Keratinocyte (primary cell): Measurements from ENCODE around the gene INSR. TPM values are rescaled to one million over a fixed set of nuclear protein-coding genes. Genes with fewer than 3 reads are reported as not detected.

ENCODE experiments used
- DNase-seq: peaks from one replicate; pipeline ENCODE4 v3.0.0-alpha.2; 2011; ENCODE audit warnings: low read depth, missing footprints, low spot score
- FAIRE-seq: peaks from 2 replicates; lab custom pipeline; 2011; peaks lifted over from hg19 to GRCh38; lab: Jason Lieb, UNC
- H2AFZ ChIP-seq: 2 replicates; pipeline ENCODE4 v1.6.0; 2012; ENCODE audit warnings: low read length, control low read depth, inconsistent platforms; ENCODE audit not compliant: control insufficient read depth
- H3K27ac ChIP-seq: 2 replicates; pipeline ENCODE4 v1.5.1; 2011; ENCODE audit warnings: low read length; ENCODE audit not compliant: control insufficient read depth, insufficient read depth
- H3K27me3 ChIP-seq: 3 replicates; pipeline ENCODE4 v1.6.0; 2011; ENCODE audit warnings: low read length; ENCODE audit not compliant: control insufficient read depth, insufficient read depth; ENCODE audit errors: extremely low read depth
- H3K36me3 ChIP-seq, 2 experiments: 2 replicates in 1 of 2; 3 replicates in 1 of 2; pipeline ENCODE4 v1.5.1; 2011; ENCODE audit warnings: low read length in 2 of 2, mild to moderate bottlenecking in 1 of 2; ENCODE audit not compliant: control insufficient read depth in 2 of 2, insufficient read depth in 2 of 2; ENCODE audit errors: extremely low read depth in 1 of 2
- H3K4me1 ChIP-seq: 3 replicates; pipeline ENCODE4 v1.5.1; 2011; ENCODE audit warnings: low read length; ENCODE audit not compliant: control insufficient read depth, insufficient read depth; ENCODE audit errors: extremely low read depth
- H3K4me2 ChIP-seq: 3 replicates; pipeline ENCODE4 v1.6.0; 2011; ENCODE audit warnings: low read depth, low read length; ENCODE audit not compliant: control insufficient read depth, insufficient read depth; ENCODE audit errors: extremely low read depth
- H3K4me3 ChIP-seq, 3 experiments: fragments of 200-600 bp in 1 of 3; sonication (generic) in 1 of 3; 2 replicates in 2 of 3; 3 replicates in 1 of 3; pipeline ENCODE4 v1.5.1; 2011 to 2016; ENCODE audit warnings: low read length in 3 of 3, mild to moderate bottlenecking in 3 of 3, control low read depth in 2 of 3, inconsistent platforms in 1 of 3, low read depth in 1 of 3, mixed read lengths in 1 of 3, mixed run types in 1 of 3, moderate library complexity in 1 of 3; ENCODE audit not compliant: control insufficient read depth in 2 of 3, insufficient read depth in 2 of 3; ENCODE audit errors: extremely low read depth in 1 of 3
- H3K79me2 ChIP-seq: 2 replicates; pipeline ENCODE4 v1.6.0; 2012; ENCODE audit warnings: low read length; ENCODE audit not compliant: control insufficient read depth, insufficient read depth
- H3K9ac ChIP-seq: 3 replicates; pipeline ENCODE4 v1.6.0; 2011; ENCODE audit warnings: low read length; ENCODE audit not compliant: control insufficient read depth, insufficient read depth; ENCODE audit errors: extremely low read depth
- H3K9me1 ChIP-seq: 3 replicates; pipeline ENCODE4 v1.6.0; 2011; ENCODE audit warnings: low read length; ENCODE audit not compliant: control insufficient read depth, insufficient read depth; ENCODE audit errors: extremely low read depth
- H3K9me3 ChIP-seq: 2 replicates; pipeline ENCODE4 v1.5.1; 2012; ENCODE audit warnings: low read depth, low read length; ENCODE audit not compliant: control insufficient read depth
- H4K20me1 ChIP-seq: 3 replicates; pipeline ENCODE4 v1.6.0; 2011; ENCODE audit warnings: low read length; ENCODE audit not compliant: control insufficient read depth, insufficient read depth; ENCODE audit errors: extremely low read depth
- CTCF ChIP-seq, 3 experiments: IDR thresholded peaks in 1 of 3; conservative IDR thresholded peaks in 1 of 3; optimal IDR thresholded peaks in 1 of 3; 2 replicates in 2 of 3; 3 replicates in 1 of 3; pipeline versions ENCODE3 to v1.5.1; 2011; ENCODE audit warnings: low read length in 3 of 3, mild to moderate bottlenecking in 3 of 3, moderate library complexity in 2 of 3, control low read depth in 1 of 3, inconsistent platforms in 1 of 3; ENCODE audit not compliant: insufficient read depth in 2 of 3; ENCODE audit errors: extremely low read depth in 1 of 3
- EZH2 ChIP-seq: IDR thresholded peaks from one replicate; pipeline ENCODE4 v1.6.1; 2012; ENCODE audit warnings: inconsistent platforms, mild to moderate bottlenecking, low read length, moderate library complexity
- dilution Hi-C: fragments of 300-500 bp; cut with MboI; formaldehyde crosslinking; loops from one replicate; pipeline ENCODE4 v1.7.0; 2020; ENCODE audit warnings: low sequenced_read_pairs; ENCODE audit not compliant: extremely low pct_ligation_motif_present
- polyA plus RNA-seq, 5 experiments: library from polyadenylated mRNA; depleted of rRNA in 3 of 5; stranded (reverse) in 3 of 5; stranded (forward) in 1 of 5; unstranded in 1 of 5; fragments of >200 nt; gene quantifications; 1 replicate in 1 of 5; 2 replicates in 3 of 5; 3 replicates in 1 of 5; pipeline versions ENCODE4 v1.2.1 to v1.2.3, GENCODE V29; 2011 to 2012; ENCODE audit warnings: missing spikeins in 2 of 5, low read depth in 1 of 5, low replicate concordance in 1 of 5

Gene INSR
- polyA plus RNA-seq, 1 donor (not counting 4 experiments of a cell fraction or from before 2014, with no cell fraction given), result 1.2 TPM

GRCh38 chr19:7138402-7138801 is 155.8 kb downstream of the INSR start:
- no peak overlapping the region for H3K4me3 ChIP-seq
- no peak overlapping the region for H3K4me2 ChIP-seq
- H2AFZ ChIP-seq, result no peak overlapping the region
- H3K9ac ChIP-seq, result no peak overlapping the region
- DNase-seq, result no peak
- H3K9me3 ChIP-seq, result no peaks in the 10 kb centered on the region
- H3K9me1 ChIP-seq, result no peaks in the 10 kb centered on the region
- TF ChIP-seq CTCF (optimal IDR thresholded peaks at IDR 0.05 in 1 of 3, IDR thresholded peaks at IDR 0.05 in 1 of 3, conservative IDR thresholded peaks at IDR 0.05 in 1 of 3; ENCODE audit: extremely low read depth in 1 of 3, insufficient read depth in 2 of 3, low read length in 3 of 3) (no peak), EZH2 (no peak)
- H3K27me3 ChIP-seq, result no peaks in the 10 kb centered on the region
- H3K27ac ChIP-seq, result no peak overlapping the region
- no peaks in the 10 kb centered on the region for H4K20me1 ChIP-seq
- dilution Hi-C loops, result no loop called here
- H3K36me3 ChIP-seq, result no peaks in the 10 kb centered on the region
- H3K79me2 ChIP-seq, result no peaks in the 10 kb centered on the region
- H3K4me1 ChIP-seq, result no peaks in the 10 kb centered on the region
- no peak for FAIRE-seq

DNA sequence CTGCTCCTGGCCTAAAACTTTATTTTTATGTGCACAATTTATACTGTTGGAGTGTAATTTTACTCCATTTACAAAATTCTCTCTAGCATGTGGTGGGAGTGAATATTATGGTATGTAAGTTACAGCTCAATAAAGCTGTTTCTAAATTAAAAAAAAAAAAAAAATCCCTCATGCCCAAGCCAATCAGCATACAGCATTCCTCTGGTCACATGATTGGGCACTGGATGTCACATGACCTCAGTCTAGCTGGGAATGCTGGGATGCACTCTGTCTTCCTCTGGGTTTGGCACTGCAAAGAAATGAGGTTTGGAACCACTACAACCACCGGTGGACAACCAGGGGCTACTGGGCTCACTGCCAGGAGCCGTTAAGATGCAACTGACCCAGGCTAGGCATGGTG is 157.1 kb downstream of the INSR start:
- Histone ChIP-seq H3K36me3 (no peaks in the 10 kb centered on the region), H3K27me3 (no peaks in the 10 kb centered on the region), H3K4me2 (no peak overlapping the region), H3K79me2 (no peaks in the 10 kb centered on the region), H2AFZ (no peak overlapping the region), H3K9me3 (no peaks in the 10 kb centered on the region), H3K4me1 (no peaks in the 10 kb centered on the region), H3K27ac (no peak overlapping the region), H3K9ac (no peak overlapping the region), H3K4me3 (no peak overlapping the region), H3K9me1 (no peaks in the 10 kb centered on the region), H4K20me1 (no peaks in the 10 kb centered on the region)
- no peak for FAIRE-seq
- DNase-seq, result no peak
- dilution Hi-C loops, result no loop called here
- no peak for TF ChIP-seq CTCF (optimal IDR thresholded peaks at IDR 0.05 in 1 of 3, IDR thresholded peaks at IDR 0.05 in 1 of 3, conservative IDR thresholded peaks at IDR 0.05 in 1 of 3; ENCODE audit: extremely low read depth in 1 of 3, insufficient read depth in 2 of 3, low read length in 3 of 3)
- TF ChIP-seq EZH2, result no peak
